Naive thymus-derived CD4-positive, alpha-beta T cell (primary cell): Measurements from ENCODE around the gene ABCC8. TPM values are rescaled to one million over a fixed set of nuclear protein-coding genes. Genes with fewer than 3 reads are reported as not detected.

Experiments
- ATAC-seq: fragments of 150-1000 bp; cut with Tn5 transposase; 2 replicates; pipeline ENCODE4 v1.10.0; 2021; ENCODE audit warnings: mild to moderate bottlenecking, moderate library complexity
- CTCF ChIA-PET: fragments of 350-600 bp; sonication (Branson Sonifier 250); formaldehyde crosslinking; loops from one replicate; lab custom pipeline; 2021; ENCODE audit warnings: antibody characterized with exemption; lab: Charles Lee
- POLR2A ChIA-PET: fragments of 350-600 bp; sonication (Branson Sonifier 250); formaldehyde crosslinking; loops from one replicate; lab custom pipeline; 2021; ENCODE audit warnings: antibody characterized with exemption, inconsistent platforms; lab: Charles Lee
- DNase-seq, 9 donors: peaks; one replicate each; pipeline versions ENCODE4 v3.0.0 to v3.0.0-alpha.2; 2020 to 2022; ENCODE audit warnings: mixed read lengths in 1 of 9
- H3K27ac ChIP-seq: one replicate; pipeline ENCODE4 v1.7.0; 2013; ENCODE audit warnings: mild to moderate bottlenecking, low read depth, low read length, moderate library complexity
- H3K27me3 ChIP-seq, 2 donors: one replicate each; pipeline ENCODE4 v1.7.0; 2013; ENCODE audit warnings: low read length in 2 of 2, mild to moderate bottlenecking in 2 of 2, moderate library complexity in 2 of 2; ENCODE audit not compliant: control insufficient read depth in 2 of 2, insufficient read depth in 2 of 2
- H3K36me3 ChIP-seq, 3 experiments: 1 replicate in 2 of 3; 2 replicates in 1 of 3; pipeline ENCODE4 v1.7.0; 2013; ENCODE audit warnings: low read length in 3 of 3, mild to moderate bottlenecking in 3 of 3, moderate library complexity in 1 of 3; ENCODE audit not compliant: insufficient read depth in 3 of 3, control insufficient read depth in 2 of 3
- H3K4me1 ChIP-seq, 2 donors: one replicate each; pipeline ENCODE4 v1.7.0; 2013; ENCODE audit warnings: low read length in 2 of 2, mild to moderate bottlenecking in 2 of 2, moderate library complexity in 1 of 2; ENCODE audit not compliant: control insufficient read depth in 2 of 2, insufficient read depth in 2 of 2
- H3K4me3 ChIP-seq: 2 replicates; pipeline ENCODE4 v1.7.0; 2013; ENCODE audit warnings: mild to moderate bottlenecking, low read length
- H3K9me3 ChIP-seq, 3 experiments: 1 replicate in 2 of 3; 2 replicates in 1 of 3; pipeline ENCODE4 v1.7.0; 2013; ENCODE audit warnings: low read length in 3 of 3; ENCODE audit not compliant: control insufficient read depth in 2 of 3
- H3K27ac Mint-ChIP-seq, 9 donors: one replicate each; pipeline ENCODE4 v1.8.0; 2020 to 2022; ENCODE audit warnings: mixed read lengths in 9 of 9, mild to moderate bottlenecking in 8 of 9, moderate library complexity in 5 of 9, inconsistent platforms in 2 of 9
- H3K27me3 Mint-ChIP-seq, 5 donors: one replicate each; pipeline ENCODE4 v1.8.0; 2021 to 2022; ENCODE audit warnings: mixed read lengths in 5 of 5, mild to moderate bottlenecking in 1 of 5
- H3K36me3 Mint-ChIP-seq, 5 donors: one replicate each; pipeline ENCODE4 v1.8.0; 2020 to 2022; ENCODE audit warnings: mixed read lengths in 5 of 5, mild to moderate bottlenecking in 3 of 5, inconsistent platforms in 1 of 5
- H3K4me1 Mint-ChIP-seq, 7 donors: one replicate each; pipeline ENCODE4 v1.8.0; 2020 to 2022; ENCODE audit warnings: mixed read lengths in 7 of 7, mild to moderate bottlenecking in 3 of 7, inconsistent platforms in 1 of 7
- H3K4me3 Mint-ChIP-seq, 10 donors: one replicate each; pipeline ENCODE4 v1.8.0; 2020 to 2022; ENCODE audit warnings: mild to moderate bottlenecking in 10 of 10, mixed read lengths in 10 of 10, moderate library complexity in 6 of 10, inconsistent platforms in 2 of 10
- H3K9me3 Mint-ChIP-seq, 11 donors: one replicate each; pipeline ENCODE4 v1.8.0; 2020 to 2022; ENCODE audit warnings: mixed read lengths in 11 of 11, mild to moderate bottlenecking in 4 of 11, inconsistent platforms in 1 of 11, moderate library complexity in 1 of 11
- intact Hi-C, 2 donors: fragments of 100-400 bp; cut with micrococcal nuclease; formaldehyde crosslinking; loops; one replicate each; pipeline ENCODE4 v1.15.1; 2023
- polyA plus RNA-seq, 2 donors: library from polyadenylated mRNA; unstranded; fragments of 300-500 nt; fragmentation: Illumina TruSeq; gene quantifications; one replicate each; pipeline ENCODE4 v1.2.3, GENCODE V29; 2021
- total RNA-seq, 6 experiments: library from RNA in 5 of 6; stranded (reverse) in 5 of 6; gene quantifications; 1 replicate in 5 of 6; 2 replicates in 1 of 6; pipeline ENCODE4 v1.2.3 and lab custom pipeline; 2021 to 2026

The ABCC8 gene
- total and polyA plus RNA-seq, 7 experiments from 2014 or later, result 0.36 TPM; not detected in 6

- intact Hi-C loops, result no loop called here
- Mint-ChIP-seq H3K4me3 (no peak overlapping the region), H3K27me3 (peaks cover 0 to 25% (median 15%) of the 10 kb centered on the region in 5 donors), H3K36me3 (no peaks in the 10 kb centered on the region), H3K4me1 (no peaks in the 10 kb centered on the region), H3K9me3 (peaks cover 0 to 3% (median 0%) of the 10 kb centered on the region in 11 donors), H3K27ac (no peak overlapping the region)
- CTCF ChIA-PET, result no interaction called here
- Histone ChIP-seq H3K4me3 (no peak overlapping the region), H3K27ac (no peak overlapping the region), H3K9me3 (no peaks in the 10 kb centered on the region), H3K4me1 (no peaks in the 10 kb centered on the region), H3K27me3 (no peaks in the 10 kb centered on the region), H3K36me3 (no peaks in the 10 kb centered on the region)
- POLR2A ChIA-PET, result no interaction called here
- no peak for DNase-seq
- no peak for ATAC-seq
These were observed 13.1 kb upstream of the ABCC8 start for GRCh38 chr11:17489751-17490150.

- Mint-ChIP-seq H3K27ac (no peak overlapping the region), H3K4me3 (no peak overlapping the region), H3K9me3 (peaks cover 0 to 7% (median 2%) of the 10 kb centered on the region in 11 donors), H3K4me1 (no peaks in the 10 kb centered on the region), H3K36me3 (peaks cover 0 to 4% (median 0%) of the 10 kb centered on the region in 5 donors), H3K27me3 (peaks cover 2 to 29% (median 19%) of the 10 kb centered on the region in 5 donors)
- ATAC-seq (no peak), DNase-seq (no peak)
- Histone ChIP-seq H3K9me3 (no peaks in the 10 kb centered on the region), H3K36me3 (no peaks in the 10 kb centered on the region), H3K27ac (no peak overlapping the region), H3K4me1 (no peaks in the 10 kb centered on the region), H3K27me3 (no peaks in the 10 kb centered on the region), H3K4me3 (no peak overlapping the region)
- ChIA-PET CTCF (no interaction called here), POLR2A (interaction anchor here (0.6 kb wide), 1 partner anchor 1691 kb away, joined by 6 read pairs; no protein-coding TSS in a partner anchor)
- intact Hi-C loops, result no loop called here
These were observed 11.9 kb upstream of the ABCC8 start for GRCh38 chr11:17488563-17488962.

- no peak overlapping the region for H3K27ac ChIP-seq
- ChIA-PET CTCF (no interaction called here), POLR2A (no interaction called here)
- peaks cover 5 to 28% (median 22%) of the 10 kb centered on the region in 5 donors for H3K27me3 Mint-ChIP-seq
- no peaks in the 10 kb centered on the region for H3K4me1 ChIP-seq
- H3K4me3 Mint-ChIP-seq, result no peak overlapping the region
- H3K36me3 Mint-ChIP-seq, result peaks cover 0 to 7% (median 0%) of the 10 kb centered on the region in 5 donors
- intact Hi-C loops, result no loop called here
- peaks cover 0 to 10% (median 5%) of the 10 kb centered on the region in 11 donors for H3K9me3 Mint-ChIP-seq
- no peak overlapping the region for H3K4me3 ChIP-seq
- H3K4me1 Mint-ChIP-seq, result no peaks in the 10 kb centered on the region
- no peaks in the 10 kb centered on the region for H3K27me3 ChIP-seq
- DNase-seq, result no peak
- no peaks in the 10 kb centered on the region for H3K36me3 ChIP-seq
- ATAC-seq, result no peak
- no peak overlapping the region for H3K27ac Mint-ChIP-seq
- no peaks in the 10 kb centered on the region for H3K9me3 ChIP-seq
These were observed 10.0 kb upstream of the ABCC8 start for GRCh38 chr11:17486646-17487045.

DNA sequence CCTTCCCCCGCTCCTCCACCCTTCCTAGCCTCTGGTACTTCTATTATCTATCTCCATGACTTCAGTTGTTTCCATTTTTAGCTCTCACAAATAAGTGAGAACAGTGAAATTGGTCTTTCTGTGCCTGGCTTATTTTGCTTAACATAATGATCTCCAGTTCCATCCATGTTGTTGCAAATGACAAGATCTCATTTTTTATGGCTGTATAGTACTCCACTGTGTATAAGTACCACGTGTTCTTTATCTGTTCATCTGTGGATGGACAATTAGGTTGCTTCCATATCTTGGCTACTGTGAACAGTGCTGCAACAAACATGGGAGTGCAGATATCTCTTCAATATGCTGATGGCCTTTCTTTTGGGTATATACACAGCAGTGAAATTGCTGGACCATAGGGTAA is 6.9 kb upstream of the ABCC8 start:
- intact Hi-C loops, result no loop called here
- Histone ChIP-seq H3K4me1 (no peaks in the 10 kb centered on the region), H3K36me3 (no peaks in the 10 kb centered on the region), H3K27ac (no peak overlapping the region), H3K4me3 (no peak overlapping the region), H3K27me3 (no peaks in the 10 kb centered on the region), H3K9me3 (no peaks in the 10 kb centered on the region)
- H3K4me3 Mint-ChIP-seq, result no peak overlapping the region
- ChIA-PET CTCF (no interaction called here), POLR2A (no interaction called here)
- ATAC-seq (no peak), DNase-seq (no peak)
- peaks cover 0 to 5% (median 0%) of the 10 kb centered on the region in 7 donors for H3K4me1 Mint-ChIP-seq
- H3K27me3 Mint-ChIP-seq, result peaks cover 16 to 42% (median 20%) of the 10 kb centered on the region in 5 donors
- peaks cover 0 to 10% (median 5%) of the 10 kb centered on the region in 11 donors for H3K9me3 Mint-ChIP-seq
- H3K36me3 Mint-ChIP-seq, result peaks cover 0 to 7% (median 0%) of the 10 kb centered on the region in 5 donors
- H3K27ac Mint-ChIP-seq, result no peak overlapping the region

DNA sequence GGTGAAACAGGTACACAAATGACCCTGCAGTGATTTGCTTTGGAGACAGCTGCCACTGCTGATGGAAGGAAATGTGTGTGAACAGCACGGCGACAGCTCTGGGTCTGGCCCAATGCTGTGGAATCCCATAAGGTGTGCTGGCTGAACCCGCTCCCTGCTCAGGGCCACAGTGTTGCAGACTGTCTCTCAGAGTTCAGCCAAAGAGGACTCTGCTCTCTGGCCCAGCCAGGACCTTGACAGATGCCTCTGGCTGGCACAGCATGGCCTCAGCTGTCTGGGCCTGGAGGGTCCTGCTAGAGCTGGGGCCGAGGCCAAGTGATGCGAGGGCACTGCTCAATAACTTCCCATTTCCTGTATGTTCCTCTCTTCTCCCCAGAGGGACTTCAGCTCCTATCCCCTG is 5.3 kb upstream of the ABCC8 start:
- ATAC-seq, result no peak
- peaks cover 28 to 48% (median 32%) of the 10 kb centered on the region in 5 donors for H3K27me3 Mint-ChIP-seq
- H3K27ac Mint-ChIP-seq, result no peak overlapping the region
- Histone ChIP-seq H3K9me3 (no peaks in the 10 kb centered on the region), H3K4me3 (no peak overlapping the region), H3K36me3 (no peaks in the 10 kb centered on the region), H3K27ac (no peak overlapping the region), H3K4me1 (no peaks in the 10 kb centered on the region), H3K27me3 (no peaks in the 10 kb centered on the region)
- H3K4me3 Mint-ChIP-seq, result no peak overlapping the region
- peaks cover 0 to 7% (median 0%) of the 10 kb centered on the region in 5 donors for H3K36me3 Mint-ChIP-seq
- H3K9me3 Mint-ChIP-seq, result peaks cover 0 to 10% (median 5%) of the 10 kb centered on the region in 11 donors
- POLR2A ChIA-PET, result no interaction called here
- intact Hi-C loops, result no loop called here
- peaks cover 0 to 5% (median 0%) of the 10 kb centered on the region in 7 donors for H3K4me1 Mint-ChIP-seq
- DNase-seq, result no peak
- CTCF ChIA-PET, result no interaction called here

GRCh38 chr11:17479284-17480214 is 2.9 kb upstream of the ABCC8 start:
- POLR2A ChIA-PET, result no interaction called here
- H3K36me3 Mint-ChIP-seq, result peaks cover 0 to 7% (median 0%) of the 10 kb centered on the region in 5 donors
- no peak overlapping the region for H3K27ac ChIP-seq
- H3K27me3 ChIP-seq, result no peaks in the 10 kb centered on the region
- peaks cover 0 to 9% (median 3%) of the 10 kb centered on the region in 7 donors for H3K4me1 Mint-ChIP-seq
- H3K27ac Mint-ChIP-seq, result no peak overlapping the region
- no peak for ATAC-seq
- intact Hi-C loops, result no loop called here
- H3K9me3 Mint-ChIP-seq, result peaks cover 0 to 10% (median 5%) of the 10 kb centered on the region in 11 donors
- CTCF ChIA-PET, result interaction anchor here (0.9 kb wide), 1 partner anchor 118 kb away, joined by 3 read pairs; no protein-coding TSS in a partner anchor
- no peaks in the 10 kb centered on the region for H3K9me3 ChIP-seq
- H3K27me3 Mint-ChIP-seq, result peaks cover 40 to 61% (median 44%) of the 10 kb centered on the region in 5 donors
- no peaks in the 10 kb centered on the region for H3K4me1 ChIP-seq
- H3K4me3 ChIP-seq, result no peak overlapping the region
- DNase-seq, result no peak
- H3K36me3 ChIP-seq, result no peaks in the 10 kb centered on the region
- no peak overlapping the region for H3K4me3 Mint-ChIP-seq
